ENCODE measurements around the gene TRPC4AP.
"Not testable (repeated sequence)": the region's sequence is repeated elsewhere in the genome, so short reads cannot be mapped to it uniquely, and the experiment has no call there.

Gene TRPC4AP

GRCh38 chr20:35055445-35056276 is 36.9 kb downstream of the TRPC4AP start:
- no peak for DNase-seq

- DNase-seq: no peak
Observed at GRCh38 chr20:35054814-35055213, 37.8 kb downstream of the TRPC4AP start.

GRCh38 chr20:35052616-35053015 is 40.0 kb downstream of the TRPC4AP start:
- not testable (repeated sequence) for DNase-seq

- no peak for DNase-seq
Observed at GRCh38 chr20:35049776-35050352, 42.7 kb downstream of the TRPC4AP start.

- no peak for DNase-seq
Observed at GRCh38 chr20:35048739-35049138, 43.9 kb downstream of the TRPC4AP start.

GRCh38 chr20:35042268-35042667 is 50.3 kb downstream of the TRPC4AP start:
- no peak for DNase-seq

- DNase-seq: no peak
Observed at GRCh38 chr20:35040646-35041045, 52.0 kb downstream of the TRPC4AP start.

GRCh38 chr20:35039846-35040489 is 52.6 kb downstream of the TRPC4AP start:
- DNase-seq: no peak

GRCh38 chr20:35039146-35039545 is 53.5 kb downstream of the TRPC4AP start:
- no peak for DNase-seq

- DNase-seq: no peak
Observed at GRCh38 chr20:35034145-35034544, 58.5 kb downstream of the TRPC4AP start.

- DNase-seq: no peak
Observed at GRCh38 chr20:35030136-35030535, 62.5 kb downstream of the TRPC4AP start.

GRCh38 chr20:35027301-35027700 is 65.3 kb downstream of the TRPC4AP start:
- DNase-seq: no peak

GRCh38 chr20:35025116-35025515 is 67.5 kb downstream of the TRPC4AP start:
- no peak for DNase-seq

GRCh38 chr20:35023624-35024023 is 69.0 kb downstream of the TRPC4AP start:
- DNase-seq: no peak

- DNase-seq: no peak
Observed at GRCh38 chr20:35021831-35022230, 70.8 kb downstream of the TRPC4AP start.

- DNase-seq: no peak
Observed at GRCh38 chr20:35021063-35021462, 71.5 kb downstream of the TRPC4AP start.

GRCh38 chr20:35020108-35020928 is 72.3 kb downstream of the TRPC4AP start:
- DNase-seq: no peak

- no peak for DNase-seq
Observed at GRCh38 chr20:35018590-35019371, 73.8 kb downstream of the TRPC4AP start.

GRCh38 chr20:35017099-35017835 is 75.3 kb downstream of the TRPC4AP start:
- DNase-seq: no peak

GRCh38 chr20:35015863-35016193 is 76.8 kb downstream of the TRPC4AP start:
- no peak for DNase-seq

GRCh38 chr20:35014537-35014936 is 78.1 kb downstream of the TRPC4AP start:
- no peak for DNase-seq

Data from NCI-H524 treated with DMSO at 0.1 percent for 48 hours (cell line).